GDM1 (cell line): ENCODE data around the gene DRAP1.

Source experiments
- DNase-seq: peaks from one replicate; lab custom pipeline; 2025; lab: John Stamatoyannopoulos, UW

DRAP1 gene, protein sequence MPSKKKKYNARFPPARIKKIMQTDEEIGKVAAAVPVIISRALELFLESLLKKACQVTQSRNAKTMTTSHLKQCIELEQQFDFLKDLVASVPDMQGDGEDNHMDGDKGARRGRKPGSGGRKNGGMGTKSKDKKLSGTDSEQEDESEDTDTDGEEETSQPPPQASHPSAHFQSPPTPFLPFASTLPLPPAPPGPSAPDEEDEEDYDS

GRCh38 chr11:65919141-65919572 is at the start of gene DRAP1:
TSS of gene DRAP1 (plus strand) at chr11:65919426. CDS start at chr11:65919502, 76 bp downstream.
- peak; percentile 98 for DNase-seq

- DNase-seq, result no peak
Measured at GRCh38 chr11:65869643-65870306, 49.5 kb upstream of the DRAP1 start.

DNA sequence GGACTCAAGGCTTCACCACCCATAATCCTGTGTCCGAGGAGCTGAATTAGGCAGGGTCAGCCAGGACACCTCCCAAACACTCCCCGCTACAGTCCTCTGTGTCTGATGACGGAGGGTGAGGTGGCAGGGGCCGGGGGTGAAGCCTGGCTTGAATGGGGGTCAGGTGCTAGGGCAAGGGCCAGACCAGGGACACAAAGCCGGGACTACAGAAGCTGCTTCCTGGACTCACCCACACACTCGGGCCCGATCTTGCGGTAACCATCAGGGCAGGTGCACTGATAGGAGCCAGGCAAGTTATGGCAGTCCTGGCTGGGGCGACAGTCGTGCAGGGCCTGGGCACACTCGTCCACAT is 48.9 kb upstream of the DRAP1 start:
- no peak for DNase-seq

DNA sequence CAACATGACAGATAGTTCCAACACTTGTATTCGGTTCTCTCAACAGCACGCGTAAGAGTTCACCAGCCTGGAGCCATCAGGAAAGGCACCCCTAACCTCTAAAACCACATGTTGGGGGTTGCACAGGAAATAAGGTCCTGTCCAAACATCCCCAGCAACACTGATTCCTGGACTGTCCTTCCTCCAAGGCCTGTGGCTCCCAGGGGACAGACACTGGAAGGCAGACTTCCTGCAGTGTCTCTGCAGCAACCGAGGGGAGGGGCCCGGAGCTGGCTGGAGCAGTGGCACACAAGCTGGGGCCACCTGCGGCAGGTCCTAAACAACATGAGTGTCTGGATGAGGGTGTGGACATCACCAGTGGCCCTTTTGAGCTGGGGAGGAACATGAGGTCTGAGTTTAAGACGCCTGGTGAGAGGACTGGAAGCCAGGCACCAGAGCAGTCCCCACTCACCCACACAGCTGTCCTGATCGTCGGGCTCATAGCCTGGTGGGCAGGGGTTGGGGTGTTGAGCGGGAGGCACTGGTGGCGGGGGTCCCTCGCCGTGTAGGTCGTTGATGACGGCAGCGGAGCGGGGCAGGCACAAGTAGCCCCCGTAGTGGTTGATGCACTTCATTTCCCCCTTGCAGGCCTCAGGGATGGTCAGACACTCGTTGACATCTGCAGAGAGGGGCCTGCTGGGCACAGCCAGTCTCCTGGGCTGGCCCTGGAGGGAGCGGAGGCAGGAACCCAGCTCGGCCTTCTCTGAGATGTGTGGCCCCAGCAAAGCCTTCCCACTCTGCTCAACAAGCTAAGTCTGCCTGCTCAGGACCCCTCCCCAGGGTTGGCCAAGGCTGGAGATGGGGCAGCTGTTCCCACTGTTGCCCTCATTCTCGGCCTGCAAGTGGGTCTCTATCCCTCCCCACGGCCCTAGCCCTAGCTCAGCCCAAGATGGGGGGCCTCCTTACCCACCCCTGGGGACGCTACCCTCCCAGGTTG is 48.2 kb upstream of the DRAP1 start:
- peak; percentile 57 for DNase-seq

GRCh38 chr11:65871811-65872548 is 47.2 kb upstream of the DRAP1 start:
- DNase-seq, result no peak

DNA sequence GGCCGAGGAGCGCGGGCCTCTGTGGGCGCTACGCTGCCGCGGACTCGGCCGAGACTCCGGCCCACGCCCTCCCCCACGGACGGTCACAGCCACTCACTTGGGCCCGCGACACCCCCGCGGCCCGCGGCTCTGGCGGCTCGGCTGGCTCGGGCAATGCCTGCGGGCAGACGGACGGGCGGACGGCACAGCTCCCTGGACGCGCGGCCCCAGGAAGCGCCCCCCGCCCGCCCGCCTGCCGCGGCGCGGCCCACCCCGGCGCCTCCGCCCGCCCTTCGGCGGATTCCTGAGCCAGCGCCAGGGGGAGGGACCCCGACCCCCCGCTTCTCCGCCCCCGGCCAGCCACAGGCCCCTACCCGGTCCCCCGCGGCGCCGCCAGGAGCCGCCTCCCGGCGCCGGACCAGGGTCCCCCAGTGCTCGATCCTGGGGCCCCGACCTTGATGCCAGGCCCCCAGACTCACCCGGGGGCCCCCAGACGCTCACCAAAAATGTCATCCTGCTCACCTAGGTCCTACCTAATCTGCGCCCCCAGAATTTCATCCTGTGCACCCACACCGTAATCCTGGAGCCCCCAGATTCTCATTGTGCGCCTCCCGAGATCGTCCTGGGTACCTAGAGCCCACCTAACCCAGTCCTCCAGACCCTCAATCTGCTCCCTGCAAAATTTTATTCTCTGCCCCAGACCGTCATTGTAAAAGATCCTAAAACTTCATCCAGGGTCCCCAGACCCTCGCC is 46.5 kb upstream of the DRAP1 start, which contains the start of gene EFEMP2:
Gene EFEMP2 (minus strand): TSS at position 215 of the 732 bp plus-strand sequence. CDS start 446 bp downstream, outside the sequence.
- DNase-seq, result no peak

- peak; percentile 75 for DNase-seq
Measured at GRCh38 chr11:65873318-65874156, 45.7 kb upstream of the DRAP1 start.

GRCh38 chr11:65879617-65880016 is 39.6 kb upstream of the DRAP1 start, which contains the start of gene CTSW:
TSS of gene CTSW (plus strand) at chr11:65879837. CDS start at chr11:65879855, 18 bp downstream.
- DNase-seq, result peak; percentile 67

- DNase-seq, result no peak
Measured at GRCh38 chr11:65880027-65880426, 39.2 kb upstream of the DRAP1 start.

- DNase-seq, result no peak
Measured at GRCh38 chr11:65880844-65881421, 38.3 kb upstream of the DRAP1 start.

GRCh38 chr11:65882120-65883057 is 36.8 kb upstream of the DRAP1 start:
- no peak for DNase-seq

DNA sequence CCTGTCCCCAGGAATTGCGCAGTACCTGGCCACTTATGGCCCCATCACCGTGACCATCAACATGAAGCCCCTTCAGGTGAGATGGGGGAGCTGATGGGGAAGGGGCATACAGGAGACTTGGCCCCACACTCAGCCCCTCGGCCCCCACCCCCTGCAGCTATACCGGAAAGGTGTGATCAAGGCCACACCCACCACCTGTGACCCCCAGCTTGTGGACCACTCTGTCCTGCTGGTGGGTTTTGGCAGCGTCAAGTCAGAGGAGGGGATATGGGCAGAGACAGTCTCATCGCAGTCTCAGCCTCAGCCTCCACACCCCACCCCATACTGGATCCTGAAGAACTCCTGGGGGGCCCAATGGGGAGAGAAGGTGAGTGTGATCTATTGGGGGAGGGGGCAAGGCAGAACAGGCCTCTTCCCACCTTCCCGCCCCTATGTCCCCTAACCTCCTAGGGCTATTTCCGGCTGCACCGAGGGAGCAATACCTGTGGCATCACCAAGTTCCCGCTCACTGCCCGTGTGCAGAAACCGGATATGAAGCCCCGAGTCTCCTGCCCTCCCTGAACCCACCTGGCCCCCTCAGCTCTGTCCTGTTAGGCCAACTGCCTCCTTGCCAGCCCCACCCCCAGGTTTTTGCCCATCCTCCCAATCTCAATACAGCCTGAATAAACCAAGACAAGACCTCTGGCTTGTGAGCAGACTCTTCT is 36.0 kb upstream of the DRAP1 start:
- DNase-seq, result no peak

GRCh38 chr11:65883786-65884715 is 35.2 kb upstream of the DRAP1 start:
- DNase-seq, result no peak

GRCh38 chr11:65884716-65885092 is 34.5 kb upstream of the DRAP1 start:
- DNase-seq, result peak; percentile 70

DNA sequence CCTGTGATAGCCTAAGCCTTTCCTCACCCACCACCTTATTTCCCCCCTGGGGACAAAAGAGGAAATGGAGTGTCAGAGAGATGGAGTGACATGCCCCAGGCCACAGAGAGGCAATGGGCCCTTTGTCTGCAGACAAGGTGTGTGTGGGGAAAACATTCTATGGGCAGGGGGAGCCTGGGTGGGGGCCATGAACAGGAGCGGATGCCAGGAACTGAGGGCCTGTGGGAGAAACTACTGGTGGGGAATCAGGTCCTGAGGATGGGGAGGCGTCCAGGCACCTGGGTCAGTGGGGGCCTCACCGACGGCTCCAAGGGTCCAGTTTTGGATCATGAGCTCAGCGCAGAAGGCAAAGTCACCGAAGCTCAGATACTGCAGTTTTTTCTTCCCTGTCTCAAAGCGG is 34.0 kb upstream of the DRAP1 start:
- no peak for DNase-seq

DNA sequence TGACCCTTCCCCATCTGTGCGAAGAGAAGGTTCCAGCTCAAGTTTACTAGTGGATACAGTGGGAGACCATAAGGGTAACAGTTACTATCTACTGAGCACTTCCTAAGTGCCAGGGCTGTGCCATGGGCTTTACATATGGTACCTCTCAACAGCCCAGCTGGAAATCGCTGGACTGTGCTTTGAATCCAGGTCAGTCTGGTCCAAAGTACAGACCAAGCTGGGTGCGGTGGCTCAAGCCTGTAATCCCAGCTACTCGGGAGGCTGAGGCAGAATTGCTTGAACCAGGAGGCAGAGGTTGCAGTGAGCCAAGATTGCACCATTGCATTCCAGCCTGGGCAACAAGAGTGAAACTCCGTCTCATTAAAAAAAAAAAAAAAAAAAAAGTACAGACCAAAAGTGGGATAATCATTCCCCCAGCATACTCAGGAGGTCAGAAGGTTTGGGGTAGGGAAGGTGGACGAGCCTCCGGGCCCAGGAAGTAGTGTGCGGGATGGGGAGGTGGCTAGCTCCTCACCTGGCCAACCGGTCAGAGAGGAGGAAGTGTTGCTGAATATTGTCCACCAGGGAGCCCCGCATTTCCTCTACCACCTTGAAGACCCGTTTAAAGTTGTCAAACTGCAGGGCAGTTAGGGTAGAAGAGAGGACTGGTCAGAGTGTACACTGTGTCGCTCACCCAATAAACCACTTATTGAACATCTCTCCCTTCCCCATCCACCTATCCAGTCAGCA is 33.3 kb upstream of the DRAP1 start:
- DNase-seq, result no peak
